Suppressor macrophage (primary cell): Measurements from ENCODE around the gene CCNY.
"Not testable (repeated sequence)": the region's sequence is repeated elsewhere in the genome, so short reads cannot be mapped to it uniquely, and the experiment has no call there.

ENCODE experiments used
- DNase-seq, 4 experiments: peaks; one replicate each; pipeline ENCODE4 v3.0.0-alpha.2; 2020 to 2022

The CCNY gene

DNA sequence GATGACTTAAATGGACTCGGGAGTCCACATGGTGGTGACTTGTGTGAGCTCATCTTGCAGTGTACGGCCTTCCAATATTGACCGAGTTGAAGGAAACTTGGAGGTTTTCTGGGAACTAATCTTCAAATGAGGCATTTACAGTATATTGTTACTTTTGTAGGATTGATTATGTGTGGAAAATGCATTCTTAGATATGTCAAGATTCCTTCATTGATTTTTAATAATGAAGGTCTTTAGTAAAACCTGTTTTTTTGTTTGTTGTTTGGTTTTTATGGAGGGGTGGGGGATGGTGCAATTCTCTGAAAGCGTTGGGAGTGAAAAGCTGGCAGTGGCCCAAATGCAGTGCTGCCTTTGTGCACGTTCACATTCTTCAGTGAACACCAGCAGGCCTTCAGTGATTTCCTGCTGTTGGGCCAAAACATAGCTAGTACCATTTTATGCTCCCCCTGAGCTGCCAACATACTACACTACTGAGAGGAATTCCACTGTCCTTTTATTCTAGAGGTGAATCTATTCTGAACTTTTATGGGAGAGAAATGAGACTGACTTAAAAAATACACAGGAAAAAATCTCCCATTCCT, 50.4 kb downstream of the CCNY start:
- DNase-seq: no peak

DNA sequence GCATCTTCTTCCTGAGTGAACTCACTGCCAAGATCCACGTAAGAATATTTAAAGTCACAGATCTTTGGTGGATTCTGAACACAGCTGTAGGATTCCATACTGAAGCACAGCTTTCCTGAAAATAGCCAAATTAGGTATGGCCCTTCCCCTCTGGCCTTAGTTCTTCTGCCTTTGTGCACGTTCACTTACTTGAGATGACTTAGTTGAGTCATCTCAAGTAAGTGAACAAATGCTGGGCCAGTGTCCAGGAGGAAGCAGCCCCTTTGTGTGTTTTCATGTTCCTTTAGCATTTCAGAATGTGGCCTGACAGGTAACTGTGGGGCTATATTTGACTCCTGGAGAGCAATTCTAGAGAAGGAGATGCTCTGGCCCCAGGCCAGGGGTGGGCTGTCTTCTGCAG, 51.5 kb downstream of the CCNY start:
- peak in 3 of 4 experiments; percentile 31 to 44 (median 35) for DNase-seq

DNA sequence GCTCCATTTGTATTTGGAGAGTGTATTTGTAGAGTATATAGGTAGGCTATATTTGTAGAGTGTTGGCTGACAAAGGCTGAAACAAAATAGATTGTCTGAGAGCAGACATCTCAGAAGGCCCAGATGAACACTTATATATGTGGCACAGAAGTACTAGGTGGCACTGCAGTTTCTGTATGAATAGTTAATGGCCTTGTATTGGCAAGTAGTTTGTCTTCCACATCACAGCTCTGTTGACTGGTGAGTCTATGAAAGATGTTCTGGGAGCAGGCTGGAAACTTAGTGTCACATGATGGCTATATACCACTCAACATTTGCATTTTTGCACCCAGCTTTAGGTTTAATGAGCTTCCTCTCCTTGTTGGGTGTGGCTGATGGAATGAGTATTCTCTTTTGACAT, 51.9 kb downstream of the CCNY start:
- DNase-seq: no peak

DNA sequence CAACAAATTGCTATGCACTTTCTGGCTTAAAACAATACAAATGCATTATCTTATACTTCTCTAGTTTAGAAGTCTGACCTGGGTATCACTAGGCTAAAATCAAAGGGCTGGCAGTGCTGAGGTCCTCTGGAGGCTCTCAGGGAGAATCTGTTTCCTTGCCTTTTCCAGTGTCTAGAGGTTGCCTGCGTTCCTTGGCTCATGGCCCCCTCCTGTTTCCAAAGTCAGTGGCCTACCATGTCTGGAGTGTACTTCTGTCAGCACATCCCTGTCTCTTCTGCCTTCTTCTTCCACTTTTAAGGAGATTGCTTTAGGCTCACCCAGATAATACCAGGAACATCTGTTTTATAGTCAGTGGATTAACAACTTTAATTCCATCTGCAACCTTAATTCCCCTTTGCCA, 52.4 kb downstream of the CCNY start:
- DNase-seq: no peak

DNA sequence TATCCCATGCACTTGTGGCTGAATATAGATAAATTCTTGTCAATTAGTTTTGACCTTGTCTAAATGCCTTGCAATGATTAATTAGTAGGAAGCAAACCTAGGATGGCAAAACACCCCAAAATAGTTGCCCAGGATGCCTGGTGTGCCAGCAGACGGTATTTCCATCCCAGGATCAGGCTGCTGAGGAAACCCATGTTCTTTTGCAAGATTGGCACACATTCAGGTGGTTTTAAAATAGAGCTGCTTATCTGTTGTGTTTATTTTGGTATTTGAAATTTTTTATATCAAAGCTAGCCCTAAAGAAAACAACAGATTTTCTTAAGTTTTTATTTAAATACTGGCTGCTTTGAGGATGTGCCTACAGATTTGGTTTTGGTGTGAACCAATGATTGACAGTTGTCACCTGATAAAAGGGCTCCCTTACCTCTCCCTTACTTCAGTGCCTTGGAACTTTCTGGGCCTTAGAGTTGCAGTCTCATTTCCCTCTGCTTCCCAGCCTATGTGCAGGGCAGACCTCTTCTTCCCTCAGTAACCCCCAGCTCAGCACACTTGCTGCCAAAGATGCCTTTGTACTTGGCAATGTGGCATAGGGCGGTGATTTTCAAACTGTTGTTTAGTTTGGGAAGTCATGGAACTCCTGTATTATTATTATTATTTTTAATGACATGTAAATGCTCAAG, 54.0 kb downstream of the CCNY start:
- DNase-seq: no peak

DNA sequence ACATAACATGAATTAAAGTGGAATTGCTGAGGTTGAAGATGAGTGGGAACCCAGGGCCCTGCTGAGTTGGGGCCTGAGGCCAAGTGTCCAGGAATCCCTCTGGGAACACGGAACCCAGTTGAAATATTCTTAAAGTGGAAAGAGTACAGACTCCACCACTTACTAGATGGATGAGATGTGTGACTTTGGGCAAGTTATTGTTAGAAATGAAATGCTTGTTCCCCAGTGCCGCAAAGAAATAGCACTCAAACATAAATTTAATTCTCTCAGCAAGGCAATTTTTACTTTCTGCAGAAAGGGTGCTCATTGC, 54.5 kb downstream of the CCNY start:
- no peak for DNase-seq

DNA sequence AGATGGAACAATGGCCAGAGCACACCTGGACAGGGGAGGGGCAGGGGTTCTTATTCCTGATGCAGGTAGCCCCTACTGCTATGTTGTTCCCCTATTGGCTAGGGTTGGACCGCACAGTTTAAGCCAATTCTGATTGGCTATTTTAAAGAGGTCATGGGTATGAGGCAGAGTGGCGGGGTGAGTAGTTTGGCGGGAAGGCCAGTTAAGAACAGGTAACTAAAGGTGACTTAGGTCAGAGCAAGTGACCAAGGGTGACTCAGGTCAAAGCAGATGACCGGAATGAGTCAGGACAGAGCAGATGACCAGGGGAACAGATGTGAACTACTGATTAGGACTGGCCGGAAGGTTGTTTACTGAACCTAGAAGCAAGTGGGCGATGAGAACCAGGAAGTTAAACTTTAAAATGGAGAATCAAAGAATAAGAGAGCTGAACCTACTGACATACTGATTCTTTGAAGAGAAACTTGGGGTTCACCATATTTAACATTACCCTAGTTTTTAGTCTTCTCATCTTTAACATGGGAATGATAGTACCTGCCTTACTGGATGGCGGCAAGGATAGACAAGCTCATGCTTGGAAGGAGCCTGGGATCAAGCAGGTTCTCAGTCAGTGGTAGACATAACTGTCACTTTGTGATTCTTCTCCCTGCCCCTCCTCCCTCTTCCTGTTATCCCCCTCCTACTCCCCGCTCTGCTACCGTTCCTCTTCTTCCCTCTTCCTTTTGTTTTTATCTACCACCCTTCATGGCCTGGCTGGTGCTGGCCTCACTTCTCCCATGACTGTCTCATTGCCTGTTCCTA, 55.0 kb downstream of the CCNY start:
- DNase-seq: peak; percentile 42 to 73 (median 55)

DNA sequence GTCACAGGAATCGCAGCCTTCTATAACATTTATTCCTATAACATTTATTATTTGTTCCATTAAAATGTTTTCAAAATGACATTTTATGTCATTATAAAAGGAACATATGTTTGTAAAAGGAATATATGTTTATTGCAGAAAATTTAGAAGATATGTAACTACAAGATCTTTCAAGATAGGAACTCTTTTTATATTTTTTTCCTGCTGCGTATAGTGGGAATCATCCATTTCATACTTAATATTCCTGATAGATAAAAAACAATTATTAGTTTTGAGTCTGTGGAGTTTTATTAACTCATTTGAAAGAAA, 55.6 kb downstream of the CCNY start:
- no peak for DNase-seq

DNA sequence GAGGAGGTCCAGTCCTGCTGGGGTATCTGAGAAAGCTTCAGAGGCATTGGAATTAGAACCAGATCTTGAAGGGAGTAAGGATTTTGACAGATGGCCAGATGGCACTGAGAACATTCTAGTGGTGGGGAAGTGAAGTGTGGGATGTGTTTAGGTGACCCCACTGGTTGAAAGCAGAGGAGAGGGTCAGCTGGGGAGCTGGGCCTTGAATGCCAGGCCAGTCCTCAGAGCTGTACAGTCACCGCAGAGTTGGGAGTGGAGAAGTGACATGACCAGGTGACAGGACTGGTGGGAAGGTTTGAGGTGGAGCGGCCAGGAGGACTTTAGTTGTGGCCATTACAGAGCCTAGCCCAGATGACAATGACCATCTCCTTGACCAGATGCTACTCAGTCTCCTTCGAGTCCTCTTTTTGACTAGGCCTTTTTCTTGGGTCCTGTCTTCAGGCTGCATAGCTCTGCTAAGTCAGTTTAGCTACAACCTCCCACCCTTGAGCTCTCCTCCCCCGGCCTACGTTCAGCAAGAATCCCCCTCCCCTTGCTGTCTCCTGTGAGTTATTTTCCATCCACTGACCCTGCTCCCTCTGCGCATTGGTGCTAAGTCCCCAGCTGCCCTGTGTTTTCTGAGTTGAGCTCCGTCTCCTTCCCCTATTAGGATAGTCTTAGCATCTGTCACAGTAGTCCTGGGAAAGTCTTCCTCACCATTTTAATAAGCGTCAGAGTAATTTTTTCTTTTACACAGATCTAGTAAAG, 56.3 kb downstream of the CCNY start:
- DNase-seq: no peak

DNA sequence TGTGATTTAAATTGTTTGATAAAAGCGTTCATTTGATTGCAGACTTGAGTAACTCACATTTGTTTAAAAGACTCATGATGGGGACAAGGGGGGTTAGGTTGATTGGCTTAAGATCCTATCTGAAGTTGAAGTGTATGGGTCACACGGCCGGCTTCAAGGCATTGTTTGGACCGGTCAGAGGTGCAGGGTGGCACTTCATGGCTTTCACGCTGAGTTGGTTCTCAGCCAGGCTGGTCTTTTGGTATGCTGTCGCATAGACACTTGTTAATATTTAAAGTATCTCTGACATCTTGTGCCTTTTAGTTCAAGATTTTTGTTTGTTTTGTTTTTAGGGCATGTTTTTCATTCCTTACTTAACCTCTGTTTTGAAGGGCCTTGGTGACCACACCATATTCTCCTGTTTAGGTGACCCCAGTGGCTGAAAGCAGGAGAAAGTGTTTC, 58.1 kb downstream of the CCNY start:
- no peak for DNase-seq

DNA sequence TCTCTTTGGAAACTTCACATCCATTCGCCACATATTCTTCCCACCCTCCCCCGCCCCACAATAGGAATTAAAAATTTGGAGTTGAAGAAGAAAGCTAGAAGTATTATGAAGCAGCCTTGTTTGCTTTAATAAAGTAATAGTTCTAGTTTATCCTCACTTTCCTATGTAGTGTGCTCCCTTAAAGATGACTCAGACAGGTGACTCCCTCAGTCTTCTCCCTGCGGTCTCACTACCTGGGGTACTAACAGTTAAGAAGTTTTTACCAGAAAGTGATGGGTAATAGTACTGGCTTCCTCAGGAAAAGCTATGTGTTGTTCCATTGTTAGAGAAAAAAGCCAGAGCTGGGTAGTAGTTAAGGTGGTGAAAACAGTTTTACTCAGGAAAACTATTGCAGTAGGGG, 58.6 kb downstream of the CCNY start:
- no peak for DNase-seq

DNA sequence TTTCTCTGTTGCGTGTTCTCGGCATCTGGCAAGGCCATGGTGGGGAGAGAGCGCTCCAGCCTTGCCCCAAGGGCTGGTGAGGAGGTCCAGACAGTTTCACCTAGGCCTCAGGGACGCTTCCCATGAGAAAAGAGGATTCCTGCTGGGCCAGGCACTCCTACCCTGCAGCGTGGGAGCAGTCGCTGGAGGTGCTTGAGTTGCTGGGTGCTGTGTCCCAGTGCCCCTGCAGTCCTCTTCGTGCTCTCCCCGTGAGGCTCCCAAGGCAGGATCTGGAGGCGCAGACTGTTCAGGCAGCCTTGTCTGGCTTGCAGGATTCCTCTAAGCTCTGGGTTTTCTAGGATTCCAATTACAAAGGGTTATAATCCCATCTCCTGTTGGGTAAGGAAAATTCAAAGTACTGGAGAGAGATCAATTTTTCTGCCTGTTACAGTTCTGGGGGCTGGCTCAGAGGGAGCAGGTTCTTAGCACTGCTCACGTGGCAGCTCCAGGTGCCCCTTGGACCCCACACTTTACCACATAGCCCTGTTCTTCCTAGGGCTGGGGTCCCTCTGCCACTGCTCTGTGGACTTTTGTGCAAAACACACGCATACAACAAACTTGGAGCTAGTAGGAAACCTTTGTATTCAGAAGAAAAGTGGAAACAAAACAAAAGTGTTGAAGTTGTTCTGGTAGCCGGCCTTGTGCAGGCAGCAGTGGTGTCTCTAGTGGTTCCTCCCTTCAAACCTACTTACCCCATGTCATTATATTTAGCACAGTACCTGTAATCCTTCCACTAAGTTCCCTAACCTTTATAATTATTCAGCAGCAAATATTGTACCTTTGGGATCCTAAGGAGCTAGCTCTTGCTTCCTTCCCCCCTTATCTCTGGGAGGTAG, 60.5 kb downstream of the CCNY start:
- no peak for DNase-seq

DNA sequence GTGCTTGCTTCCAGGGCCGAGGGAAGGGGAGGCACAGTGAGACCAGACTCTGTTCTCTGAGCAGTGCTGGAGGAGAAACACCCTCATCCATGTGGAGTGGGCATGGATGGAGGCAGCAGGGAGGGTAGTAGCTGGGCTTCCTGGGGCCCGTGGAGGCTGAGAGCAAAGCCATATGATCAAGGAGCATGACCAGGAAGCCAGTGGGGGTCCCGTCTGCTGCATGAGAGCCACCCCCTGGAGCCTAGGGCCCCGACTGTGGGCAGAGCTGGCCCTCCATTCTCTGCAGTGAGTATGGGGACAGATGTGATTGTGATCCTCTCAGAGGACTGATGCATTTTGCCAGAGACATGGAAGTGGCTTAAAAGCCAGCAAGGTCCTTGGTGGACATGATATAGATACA, 61.6 kb downstream of the CCNY start:
- no peak for DNase-seq

DNA sequence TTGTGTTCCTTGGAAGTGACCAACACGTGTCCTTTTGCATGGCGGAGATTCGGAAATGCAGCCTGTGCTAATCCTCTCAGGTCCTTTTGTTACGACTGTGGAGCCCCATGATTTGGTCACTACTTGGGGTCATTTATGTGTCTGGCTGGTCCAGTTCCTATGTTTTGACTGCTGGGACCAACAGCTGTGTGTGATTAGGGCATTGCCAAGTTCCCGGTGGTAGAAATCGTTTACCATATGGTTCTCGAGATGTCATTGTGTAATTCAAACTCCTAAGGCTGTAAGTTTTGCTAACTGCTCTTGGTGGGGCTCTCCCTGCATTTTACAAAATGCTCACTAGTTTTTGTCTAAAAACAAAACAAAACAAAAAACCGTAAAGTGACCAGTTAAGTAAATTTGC, 62.0 kb downstream of the CCNY start:
- no peak for DNase-seq

DNA sequence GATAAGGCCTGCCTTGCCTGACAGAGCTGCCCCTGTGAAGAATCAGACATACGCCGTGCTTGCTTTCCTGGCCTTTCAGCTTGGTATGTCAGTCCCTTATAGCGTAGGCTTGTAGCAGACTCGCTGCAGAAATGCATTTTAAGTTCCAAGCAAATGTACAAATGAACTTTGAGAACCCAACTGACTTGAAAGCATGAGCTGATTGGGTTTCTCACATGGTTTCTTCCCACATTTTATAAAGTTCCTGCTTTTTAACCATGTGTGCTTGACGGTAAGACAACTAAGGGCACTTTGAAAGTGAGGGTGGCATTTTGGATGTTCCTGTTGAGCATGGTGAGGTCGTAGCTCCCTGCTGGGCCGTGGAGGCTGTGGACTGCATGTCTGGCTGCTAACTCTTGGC, 62.6 kb downstream of the CCNY start:
- DNase-seq: peak in 3 of 4 experiments; percentile 32 to 48 (median 38)

DNA sequence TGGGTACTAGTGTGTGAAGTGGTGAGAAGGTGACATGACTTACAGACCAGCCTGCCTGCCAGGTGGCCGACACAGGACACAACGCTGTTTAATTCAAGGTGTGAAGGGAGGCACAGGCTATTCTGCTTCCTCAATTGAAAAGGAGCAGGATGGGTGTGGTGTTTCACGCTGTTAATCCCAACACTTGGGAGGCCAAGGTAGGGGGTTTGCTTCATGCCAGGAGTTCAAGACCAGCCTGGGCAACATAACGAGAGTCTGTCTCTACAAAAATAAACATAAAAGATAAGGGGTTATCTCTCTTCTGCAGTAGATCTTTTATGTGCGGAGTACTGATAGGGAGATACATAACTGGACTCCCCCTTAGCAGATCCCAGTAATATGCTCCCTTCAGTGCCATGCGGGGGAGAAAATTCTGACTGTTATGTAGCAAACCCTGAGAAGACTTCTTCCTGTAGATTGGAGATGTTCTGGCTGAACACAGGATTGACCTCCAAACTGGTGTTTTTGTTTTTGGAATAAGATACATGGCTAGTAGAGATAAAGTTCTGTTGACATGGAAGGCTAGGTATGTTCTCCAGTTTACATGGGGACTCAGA, 63.2 kb downstream of the CCNY start:
- DNase-seq: no peak

DNA sequence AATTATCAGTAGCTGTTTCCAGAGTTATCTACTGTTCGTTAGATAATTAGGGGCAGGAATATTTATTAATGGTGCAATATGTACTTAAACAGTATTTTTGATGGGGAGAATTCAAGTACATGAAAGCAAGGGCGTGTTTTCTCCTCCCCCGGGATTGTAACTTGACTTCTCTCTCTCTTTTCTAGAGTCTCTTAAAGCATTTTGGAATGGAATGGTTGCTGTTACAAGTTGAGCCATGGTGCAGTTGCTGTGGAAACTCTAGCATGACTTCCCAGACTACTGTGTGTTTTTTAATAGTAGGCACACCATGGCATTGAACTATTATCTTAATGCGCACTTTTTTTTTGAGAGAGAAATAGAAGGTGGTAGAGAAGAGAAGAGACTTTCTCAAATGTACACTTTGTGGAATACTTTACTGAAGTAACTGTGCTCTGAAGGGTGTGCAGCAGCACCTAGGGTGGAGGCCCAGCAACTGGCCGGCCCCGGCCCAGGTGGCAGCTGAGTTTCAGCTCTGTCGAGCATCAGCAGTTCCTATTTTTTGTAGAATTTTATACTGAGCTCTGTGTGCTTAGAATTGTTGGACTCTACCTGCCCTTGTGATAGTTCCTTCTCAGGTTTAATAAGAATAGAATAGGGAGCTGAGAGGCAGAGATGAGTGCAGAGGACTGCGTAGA, 64.4 kb downstream of the CCNY start:
- no peak for DNase-seq

DNA sequence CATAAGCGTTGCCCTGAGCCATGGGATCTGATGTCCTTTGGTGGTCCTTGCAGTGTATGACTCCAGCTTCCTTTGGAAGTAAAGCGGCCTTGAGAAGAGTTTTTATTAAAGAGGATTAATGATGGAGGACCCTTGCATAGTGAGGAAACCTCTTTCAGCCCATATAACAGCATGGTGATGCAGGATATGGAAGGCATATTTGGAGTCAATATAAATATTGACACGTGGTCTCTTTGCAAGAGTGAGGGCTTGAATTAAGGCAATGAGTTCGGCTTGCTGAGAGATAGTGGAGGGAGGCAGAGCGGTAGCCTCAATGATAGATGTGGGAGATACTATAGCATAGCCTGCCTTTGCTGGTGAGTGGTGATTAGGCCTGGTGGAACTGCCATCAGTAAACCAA, 67.2 kb downstream of the CCNY start:
- not testable (repeated sequence) for DNase-seq

DNA sequence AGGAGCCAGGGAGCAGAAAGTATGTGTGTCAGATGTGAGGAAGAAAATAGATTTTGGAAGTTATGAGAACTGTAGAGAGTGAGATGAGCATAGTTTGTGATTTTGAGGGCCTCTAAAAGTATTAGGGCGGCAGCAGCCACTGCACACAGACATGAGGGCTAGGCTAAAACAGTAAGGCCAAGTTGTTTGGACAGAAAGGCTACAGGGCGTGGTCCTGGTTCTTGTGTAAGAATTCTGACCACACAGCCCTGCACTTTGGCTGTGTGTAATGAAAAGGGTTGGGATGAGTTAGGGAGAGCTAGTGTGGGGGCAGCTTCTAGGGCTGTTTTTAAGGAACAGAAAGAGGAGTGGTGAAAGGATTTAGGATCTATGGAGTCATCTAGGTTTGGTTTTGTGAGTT, 67.8 kb downstream of the CCNY start:
- DNase-seq: peak in 3 of 4 experiments; percentile 36 to 43 (median 38)

DNA sequence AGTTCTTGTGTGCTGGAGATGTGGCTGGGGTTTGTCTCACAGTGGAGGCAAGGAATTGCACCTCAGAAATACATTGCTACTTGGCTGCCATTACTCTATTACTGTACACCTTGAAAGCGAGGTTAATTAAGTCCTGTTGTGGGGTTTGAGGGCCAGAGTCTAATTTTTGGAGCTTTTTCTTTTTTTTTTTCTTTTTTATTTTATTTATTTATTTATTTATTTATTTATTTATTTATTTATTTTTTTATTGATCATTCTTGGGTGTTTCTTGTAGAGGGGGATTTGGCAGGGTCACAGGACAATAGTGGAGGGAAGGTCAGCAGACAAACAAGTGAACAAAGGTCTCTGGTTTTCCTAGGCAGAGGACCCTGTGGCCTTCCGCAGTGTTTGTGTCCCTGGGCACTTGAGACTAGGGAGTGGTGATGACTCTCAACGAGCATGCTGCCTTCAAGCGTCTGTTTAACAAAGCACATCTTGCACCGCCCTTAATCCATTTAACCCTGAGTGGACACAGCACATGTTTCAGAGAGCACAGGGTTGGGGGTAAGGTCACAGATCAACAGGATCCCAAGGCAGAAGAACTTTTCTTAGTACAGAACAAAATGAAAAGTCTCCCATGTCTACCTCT, 69.8 kb downstream of the CCNY start:
- DNase-seq: not testable (repeated sequence)

DNA sequence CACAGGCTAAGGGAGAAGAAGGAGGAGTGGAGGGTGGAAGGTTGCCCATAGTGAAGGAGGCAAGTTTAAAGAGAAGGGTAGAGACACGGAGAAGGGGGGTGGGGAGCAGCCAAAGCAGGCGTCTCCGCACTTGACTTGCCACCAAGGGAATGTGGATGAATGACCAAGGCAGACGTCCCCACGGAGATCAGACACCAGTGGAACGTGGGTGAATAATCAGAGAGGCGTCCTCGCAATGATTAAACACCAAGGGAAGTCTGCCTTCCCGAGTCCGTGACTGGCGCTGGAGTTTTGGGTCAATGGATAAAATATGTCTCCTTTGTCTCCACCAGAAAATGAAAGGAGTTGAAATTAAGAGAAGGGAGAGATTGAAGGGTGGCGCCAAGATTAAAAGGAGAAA, 71.4 kb downstream of the CCNY start:
- not testable (repeated sequence) for DNase-seq
